ENCODE data around the gene CARNS1.

DNA sequence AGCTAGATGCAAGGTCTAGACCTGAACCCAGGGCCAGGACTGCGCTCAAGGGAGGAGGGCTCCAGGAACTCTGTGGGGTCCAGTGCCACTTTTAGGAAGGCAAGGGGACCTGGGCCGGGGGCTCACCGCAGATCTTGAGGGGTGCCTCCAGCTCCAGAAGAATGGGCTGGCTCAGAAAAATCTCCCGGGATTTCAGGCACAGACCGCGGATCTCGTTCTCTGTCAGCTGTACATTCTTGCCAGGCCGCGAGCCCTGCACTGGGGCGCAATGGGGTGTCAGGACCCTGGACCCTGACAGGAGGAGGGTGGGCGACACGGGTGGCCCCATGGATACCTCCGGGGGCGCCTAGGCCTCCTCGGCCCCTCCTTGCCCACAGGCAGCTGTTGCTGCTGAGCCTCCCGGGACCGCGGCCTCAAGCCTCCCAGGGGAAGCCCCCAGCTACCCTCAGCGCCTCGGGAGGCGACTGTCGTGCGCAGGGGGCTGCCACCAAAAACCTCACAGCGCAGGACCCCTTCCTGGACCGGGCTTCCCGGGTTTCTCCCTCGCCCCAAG lies 14.5 kb upstream of the CARNS1 start:
- TF ChIP-seq, protein P1, sequence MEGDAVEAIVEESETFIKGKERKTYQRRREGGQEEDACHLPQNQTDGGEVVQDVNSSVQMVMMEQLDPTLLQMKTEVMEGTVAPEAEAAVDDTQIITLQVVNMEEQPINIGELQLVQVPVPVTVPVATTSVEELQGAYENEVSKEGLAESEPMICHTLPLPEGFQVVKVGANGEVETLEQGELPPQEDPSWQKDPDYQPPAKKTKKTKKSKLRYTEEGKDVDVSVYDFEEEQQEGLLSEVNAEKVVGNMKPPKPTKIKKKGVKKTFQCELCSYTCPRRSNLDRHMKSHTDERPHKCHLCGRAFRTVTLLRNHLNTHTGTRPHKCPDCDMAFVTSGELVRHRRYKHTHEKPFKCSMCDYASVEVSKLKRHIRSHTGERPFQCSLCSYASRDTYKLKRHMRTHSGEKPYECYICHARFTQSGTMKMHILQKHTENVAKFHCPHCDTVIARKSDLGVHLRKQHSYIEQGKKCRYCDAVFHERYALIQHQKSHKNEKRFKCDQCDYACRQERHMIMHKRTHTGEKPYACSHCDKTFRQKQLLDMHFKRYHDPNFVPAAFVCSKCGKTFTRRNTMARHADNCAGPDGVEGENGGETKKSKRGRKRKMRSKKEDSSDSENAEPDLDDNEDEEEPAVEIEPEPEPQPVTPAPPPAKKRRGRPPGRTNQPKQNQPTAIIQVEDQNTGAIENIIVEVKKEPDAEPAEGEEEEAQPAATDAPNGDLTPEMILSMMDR (conservative IDR thresholded peaks at IDR 0.05 in 1 of 2, IDR thresholded peaks at IDR 0.05 in 1 of 2; ENCODE audit: low read depth in 1 of 2, low read length in 2 of 2): no peak
- no peak for TF ChIP-seq EZH2 (IDR thresholded peaks at IDR 0.05; ENCODE audit: low read length, missing control alignments)

All from fibroblast of lung (primary cell).